ENCODE results near the gene B3GNT7. TPM values are rescaled to one million over a fixed set of nuclear protein-coding genes. Genes with fewer than 3 reads are reported as not detected.
A peak's percentile ranks its signal among the peaks of the same experiment; 100 is the strongest.

Gene B3GNT7
- total RNA-seq, 3 donors from 2014 or later, result 0.24 to 0.46 (median 0.40) TPM

DNA sequence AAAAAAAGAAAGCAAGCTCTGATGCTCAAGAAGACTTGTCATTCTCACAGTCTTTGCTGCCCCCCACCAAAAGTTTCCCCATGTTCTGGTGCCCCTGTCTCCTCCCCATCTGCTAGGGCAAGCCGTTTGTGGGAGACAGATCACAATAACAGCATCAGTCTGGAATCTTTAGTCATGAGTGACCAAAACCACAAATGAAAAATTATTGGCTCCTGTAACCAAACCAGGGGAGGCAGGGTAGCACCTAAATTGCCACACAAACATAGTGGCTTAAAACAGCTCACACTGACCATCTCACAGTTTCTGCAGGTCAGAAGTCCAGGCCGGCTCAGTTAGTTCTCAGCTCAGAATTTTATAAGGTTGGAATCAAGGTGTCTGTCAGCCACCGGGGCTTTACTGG, 9.1 kb upstream of the B3GNT7 start:
- peaks cover 9% of the 10 kb centered on the region for H3K9me3 Mint-ChIP-seq
- peaks cover 11% of the 10 kb centered on the region for H3K27me3 Mint-ChIP-seq (ENCODE audit: low read depth)
- no peak for ATAC-seq
- DNase-seq, result no peak
- H3K36me3 Mint-ChIP-seq (ENCODE audit: insufficient read depth), result no peaks in the 10 kb centered on the region
- peaks cover 3% of the 10 kb centered on the region for H3K4me1 Mint-ChIP-seq (ENCODE audit: low read depth)
- no peak overlapping the region for H3K4me3 Mint-ChIP-seq

DNA sequence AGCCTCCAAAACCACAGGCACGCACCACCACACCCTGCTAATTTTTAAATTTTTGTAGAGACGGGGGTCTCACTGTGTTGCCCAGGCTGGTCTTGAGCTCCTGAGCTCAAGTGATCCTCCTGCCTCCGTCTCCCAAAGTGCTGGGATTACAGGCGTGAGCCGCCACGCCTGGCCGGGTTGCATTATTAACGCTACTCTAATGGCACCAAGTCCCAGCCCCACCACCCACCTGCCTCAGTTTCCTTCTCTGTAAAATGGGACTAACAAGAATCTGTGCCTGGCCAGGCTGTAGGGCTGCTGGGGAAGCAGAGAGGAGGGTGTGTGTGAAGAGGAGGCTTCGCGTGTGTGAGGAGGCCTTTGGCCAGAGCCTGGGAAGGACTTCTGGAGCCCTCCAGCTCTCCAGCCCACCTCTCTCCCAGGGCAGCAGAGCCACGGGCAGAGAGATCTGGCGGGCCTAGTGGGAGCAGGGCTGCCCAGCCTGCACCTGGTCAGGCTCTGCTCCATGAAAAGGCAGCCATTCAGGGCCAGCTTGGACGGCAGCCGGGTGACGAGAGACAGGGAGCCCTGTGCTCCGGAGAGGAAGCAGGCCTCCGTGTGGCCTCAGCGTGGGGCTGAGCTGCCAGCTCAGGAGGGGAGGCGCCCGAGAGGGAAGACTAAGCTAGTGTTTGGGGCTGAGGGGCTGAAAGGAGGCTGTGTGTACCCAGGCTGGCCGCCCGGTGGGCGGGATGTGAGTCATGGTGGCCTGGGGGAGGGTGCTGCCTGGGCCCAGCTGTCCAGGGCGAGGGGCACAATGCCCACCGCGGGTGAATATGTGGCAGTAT, 7.4 kb upstream of the B3GNT7 start:
- Mint-ChIP-seq H3K27me3 (ENCODE audit: low read depth) (peaks cover 16% of the 10 kb centered on the region), H3K36me3 (ENCODE audit: insufficient read depth) (no peaks in the 10 kb centered on the region), H3K9me3 (peaks cover 9% of the 10 kb centered on the region), H3K4me3 (no peak overlapping the region), H3K4me1 (ENCODE audit: low read depth) (peaks cover 9% of the 10 kb centered on the region)
- no peak for DNase-seq
- no peak for ATAC-seq

DNA sequence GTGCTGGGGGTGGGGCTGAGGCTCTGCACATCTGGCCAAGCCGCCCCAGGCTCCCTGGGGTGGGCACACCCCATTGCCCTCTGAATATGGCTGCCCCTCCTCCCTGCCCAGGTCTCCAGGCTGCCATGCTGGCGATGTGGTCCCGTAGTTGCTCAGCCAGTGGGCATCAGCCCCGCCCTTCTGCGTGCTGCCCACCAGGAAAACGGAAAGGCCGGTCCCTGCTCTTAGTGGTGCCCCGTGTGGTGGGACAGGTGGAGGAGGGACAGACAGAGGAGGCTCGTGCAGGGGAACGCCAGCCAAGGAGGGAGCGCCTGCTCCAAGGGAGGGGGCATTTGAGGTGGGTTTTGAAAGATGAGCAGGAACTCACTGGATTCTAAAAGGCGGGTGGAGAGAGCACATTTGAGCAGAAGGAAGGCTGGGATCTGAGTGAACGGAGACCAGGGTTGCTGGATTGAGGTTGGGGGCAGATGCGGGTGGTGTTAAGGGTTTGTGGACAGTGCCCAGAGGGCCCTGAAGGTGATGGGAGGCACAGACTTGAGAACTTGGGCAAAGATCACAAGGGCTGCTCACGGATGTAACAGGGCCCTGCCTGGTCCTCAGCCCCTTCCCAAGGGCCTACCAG, 6.7 kb upstream of the B3GNT7 start:
- ATAC-seq (no peak), DNase-seq (no peak)
- no peak overlapping the region for H3K4me3 Mint-ChIP-seq
- peaks cover 22% of the 10 kb centered on the region for H3K27me3 Mint-ChIP-seq (ENCODE audit: low read depth)
- H3K36me3 Mint-ChIP-seq (ENCODE audit: insufficient read depth), result no peaks in the 10 kb centered on the region
- H3K9me3 Mint-ChIP-seq, result peaks cover 9% of the 10 kb centered on the region
- peaks cover 16% of the 10 kb centered on the region for H3K4me1 Mint-ChIP-seq (ENCODE audit: low read depth)

DNA sequence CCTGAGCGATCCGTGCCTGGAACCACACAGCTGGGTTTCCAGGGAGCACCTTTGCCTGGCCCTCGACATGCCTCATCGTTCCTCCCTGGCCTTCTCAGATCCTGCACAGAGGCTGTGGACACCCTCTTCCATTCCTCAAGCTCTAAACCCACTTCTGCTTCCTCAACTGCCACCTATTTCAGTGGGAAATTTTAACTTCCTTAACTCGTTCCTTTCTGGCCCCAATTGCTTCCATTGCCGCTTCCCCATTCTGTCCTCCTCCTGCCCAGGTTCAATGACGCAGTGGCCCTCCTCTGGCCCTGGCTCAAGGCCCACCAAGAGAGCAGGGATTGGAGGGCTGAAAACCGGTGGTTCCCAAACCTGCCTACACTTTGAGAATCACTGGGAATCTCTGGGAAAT, 4.8 kb upstream of the B3GNT7 start:
- Mint-ChIP-seq H3K4me3 (no peak overlapping the region), H3K27me3 (ENCODE audit: low read depth) (peaks cover 31% of the 10 kb centered on the region), H3K36me3 (ENCODE audit: insufficient read depth) (no peaks in the 10 kb centered on the region), H3K4me1 (ENCODE audit: low read depth) (peaks cover 24% of the 10 kb centered on the region), H3K9me3 (no peaks in the 10 kb centered on the region)
- no peak for ATAC-seq
- no peak for DNase-seq

DNA sequence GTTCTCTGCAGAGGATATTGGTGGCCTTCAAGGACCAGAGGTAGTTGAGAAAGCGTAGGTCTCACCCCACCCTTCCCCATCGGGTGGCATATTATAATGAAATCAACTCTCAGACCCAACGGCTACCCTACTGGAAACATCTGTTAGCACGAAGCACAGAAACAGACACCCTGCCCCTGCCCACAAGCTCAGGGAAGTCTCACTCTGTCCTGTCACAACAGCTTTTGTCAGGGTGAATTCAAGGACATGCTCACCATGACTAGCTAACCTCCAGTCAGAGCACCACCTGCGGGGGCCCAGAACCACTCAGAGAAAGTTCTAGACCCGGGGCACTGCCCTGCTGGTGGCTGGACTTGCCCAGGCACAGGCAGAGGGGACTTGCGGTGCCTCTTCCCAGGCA, 3.5 kb upstream of the B3GNT7 start:
- DNase-seq (no peak), ATAC-seq (no peak)
- H3K36me3 Mint-ChIP-seq (ENCODE audit: insufficient read depth), result no peaks in the 10 kb centered on the region
- H3K4me3 Mint-ChIP-seq, result no peak overlapping the region
- peaks cover 27% of the 10 kb centered on the region for H3K4me1 Mint-ChIP-seq (ENCODE audit: low read depth)
- H3K27me3 Mint-ChIP-seq (ENCODE audit: low read depth), result peaks cover 38% of the 10 kb centered on the region
- H3K9me3 Mint-ChIP-seq, result no peaks in the 10 kb centered on the region

DNA sequence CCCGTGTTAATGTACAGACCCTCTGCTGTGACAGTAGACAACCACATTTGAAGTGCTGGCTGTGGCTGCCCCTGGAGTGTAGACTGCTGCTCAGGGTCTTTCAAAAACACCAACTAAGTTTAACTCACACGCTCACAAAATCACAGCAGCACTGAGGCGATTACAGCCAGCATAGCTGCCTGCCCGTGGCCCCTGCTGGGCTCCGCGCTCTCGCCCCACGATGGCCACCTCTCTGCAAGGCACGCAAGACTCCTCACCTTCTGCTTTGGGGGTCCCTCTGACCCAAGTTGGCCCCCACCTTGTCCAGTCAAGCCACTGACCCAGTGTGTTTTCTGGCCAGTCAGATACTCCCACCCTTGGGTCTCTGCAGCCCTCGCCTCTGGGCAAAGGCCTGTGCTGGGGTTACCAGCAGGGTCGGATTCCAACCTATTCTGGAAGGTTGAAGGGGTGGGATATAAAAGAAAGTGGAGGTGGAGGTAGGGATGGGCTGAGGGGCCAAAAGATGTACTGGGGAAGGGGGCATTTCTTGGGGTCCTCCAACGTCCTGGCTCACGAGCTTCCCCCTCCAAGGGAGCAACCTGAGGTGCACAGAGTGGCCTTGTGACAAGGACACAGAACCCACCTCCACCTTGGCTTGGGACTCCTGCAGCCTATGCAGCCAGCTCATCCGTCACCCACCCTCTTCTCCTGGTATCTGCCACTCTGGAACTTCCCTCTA, 2.9 kb upstream of the B3GNT7 start:
- H3K4me3 Mint-ChIP-seq, result no peak overlapping the region
- H3K4me1 Mint-ChIP-seq (ENCODE audit: low read depth), result peaks cover 30% of the 10 kb centered on the region
- ATAC-seq, result no peak
- H3K36me3 Mint-ChIP-seq (ENCODE audit: insufficient read depth), result no peaks in the 10 kb centered on the region
- peaks cover 43% of the 10 kb centered on the region for H3K27me3 Mint-ChIP-seq (ENCODE audit: low read depth)
- no peak for DNase-seq
- H3K9me3 Mint-ChIP-seq, result no peaks in the 10 kb centered on the region

DNA sequence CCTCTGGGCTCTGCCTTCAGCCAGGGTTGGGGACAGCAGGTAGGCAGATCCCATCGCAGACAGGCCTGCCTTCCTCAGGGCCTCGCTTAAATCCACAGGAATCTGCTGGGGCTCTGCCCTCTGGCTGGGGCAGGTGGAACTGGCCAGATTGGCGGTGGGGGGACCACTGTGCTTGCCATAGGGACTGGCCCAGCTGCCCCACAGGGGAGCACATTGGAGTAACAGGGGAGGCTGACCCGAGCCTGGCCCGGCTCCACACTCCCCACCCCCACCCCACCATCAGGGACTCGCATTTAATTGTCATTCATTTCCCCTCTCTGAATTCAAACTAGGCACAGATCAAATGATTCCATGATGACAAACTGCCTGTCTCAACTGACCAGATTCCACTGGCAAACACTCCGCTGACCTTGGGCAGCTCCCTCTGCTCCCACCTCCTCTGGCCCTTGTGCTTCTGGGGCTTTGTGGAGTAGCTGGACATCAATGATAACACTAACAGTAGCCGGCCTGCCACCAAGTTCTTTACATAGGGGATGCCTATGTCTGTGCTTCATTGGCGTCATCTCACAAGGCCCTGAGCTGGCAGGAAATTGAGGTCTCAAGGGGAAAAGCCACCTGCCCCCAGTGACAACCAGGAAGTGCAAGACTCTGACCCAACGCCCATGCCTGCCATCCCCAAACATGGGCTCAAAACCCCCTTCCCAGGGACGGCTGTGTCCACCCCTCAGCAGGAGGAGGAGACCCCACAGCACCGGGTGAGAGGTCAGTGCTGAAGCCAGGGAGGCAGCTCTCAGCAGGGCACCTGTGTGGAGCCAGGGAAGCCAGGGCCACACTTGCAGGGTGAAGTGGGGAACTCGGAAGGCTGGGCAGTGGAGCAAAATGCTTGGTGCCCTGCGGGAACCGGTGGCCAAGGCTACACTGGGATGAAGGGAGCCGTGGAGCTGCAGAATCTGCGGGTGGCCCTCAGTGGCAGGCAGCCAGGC, 2.1 kb upstream of the B3GNT7 start:
- Mint-ChIP-seq H3K4me3 (peak overlapping the region; percentile 79), H3K4me1 (ENCODE audit: low read depth) (peaks cover 30% of the 10 kb centered on the region), H3K9me3 (no peaks in the 10 kb centered on the region), H3K27me3 (ENCODE audit: low read depth) (peaks cover 41% of the 10 kb centered on the region), H3K36me3 (ENCODE audit: insufficient read depth) (no peaks in the 10 kb centered on the region)
- peak in 1 of 2 donors; percentile 16 for ATAC-seq
- no peak for DNase-seq

DNA sequence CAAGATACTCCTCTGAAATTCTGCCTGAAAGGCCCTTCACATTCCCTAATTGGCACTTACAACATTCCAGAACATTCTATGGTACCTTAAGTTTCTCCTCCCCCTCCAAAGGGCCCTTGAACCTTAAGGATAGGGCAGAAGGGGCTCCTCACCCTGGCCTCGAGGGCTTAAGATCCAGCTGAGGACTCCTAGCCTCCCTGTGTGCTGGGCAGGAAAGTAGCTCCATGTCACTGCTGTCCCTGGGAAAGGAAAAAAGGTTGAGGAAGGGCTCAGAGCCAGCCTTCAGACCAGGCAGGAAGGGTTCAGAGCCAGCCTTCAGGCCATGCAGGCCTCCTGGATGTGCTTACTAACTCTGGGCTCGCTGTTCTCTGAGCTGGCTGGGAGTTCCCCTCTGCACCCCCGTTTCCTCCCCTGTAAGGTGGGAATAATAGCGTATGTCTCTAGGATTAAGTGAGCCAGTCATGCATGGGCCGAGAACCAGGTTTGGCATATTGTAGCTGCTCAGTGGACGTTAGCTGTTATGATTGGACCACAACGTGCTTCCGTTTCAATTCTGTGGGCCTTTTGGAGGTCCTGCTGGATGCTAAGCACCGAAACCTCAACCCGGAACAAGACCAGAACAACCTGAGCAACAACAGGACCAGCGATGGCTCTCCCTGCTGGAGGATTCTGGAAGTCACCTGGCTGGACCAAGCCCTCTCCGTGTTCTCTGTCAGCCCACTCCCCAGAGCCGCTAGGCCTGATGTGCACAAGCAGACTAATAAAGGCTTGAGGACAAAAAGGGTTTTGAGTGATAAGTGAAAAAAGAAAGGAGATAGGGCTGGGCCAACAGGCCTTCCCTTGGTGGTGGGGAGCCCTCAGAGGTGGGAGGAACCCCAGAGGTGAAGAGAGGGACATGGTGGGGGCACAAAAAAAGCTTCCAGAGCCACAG, 1.0 kb upstream of the B3GNT7 start:
- Mint-ChIP-seq H3K4me3 (peak overlapping the region; percentile 60), H3K4me1 (ENCODE audit: low read depth) (peaks cover 30% of the 10 kb centered on the region), H3K9me3 (no peaks in the 10 kb centered on the region), H3K27me3 (ENCODE audit: low read depth) (peaks cover 41% of the 10 kb centered on the region), H3K36me3 (ENCODE audit: insufficient read depth) (no peaks in the 10 kb centered on the region)
- ATAC-seq (no peak), DNase-seq (no peak)

DNA sequence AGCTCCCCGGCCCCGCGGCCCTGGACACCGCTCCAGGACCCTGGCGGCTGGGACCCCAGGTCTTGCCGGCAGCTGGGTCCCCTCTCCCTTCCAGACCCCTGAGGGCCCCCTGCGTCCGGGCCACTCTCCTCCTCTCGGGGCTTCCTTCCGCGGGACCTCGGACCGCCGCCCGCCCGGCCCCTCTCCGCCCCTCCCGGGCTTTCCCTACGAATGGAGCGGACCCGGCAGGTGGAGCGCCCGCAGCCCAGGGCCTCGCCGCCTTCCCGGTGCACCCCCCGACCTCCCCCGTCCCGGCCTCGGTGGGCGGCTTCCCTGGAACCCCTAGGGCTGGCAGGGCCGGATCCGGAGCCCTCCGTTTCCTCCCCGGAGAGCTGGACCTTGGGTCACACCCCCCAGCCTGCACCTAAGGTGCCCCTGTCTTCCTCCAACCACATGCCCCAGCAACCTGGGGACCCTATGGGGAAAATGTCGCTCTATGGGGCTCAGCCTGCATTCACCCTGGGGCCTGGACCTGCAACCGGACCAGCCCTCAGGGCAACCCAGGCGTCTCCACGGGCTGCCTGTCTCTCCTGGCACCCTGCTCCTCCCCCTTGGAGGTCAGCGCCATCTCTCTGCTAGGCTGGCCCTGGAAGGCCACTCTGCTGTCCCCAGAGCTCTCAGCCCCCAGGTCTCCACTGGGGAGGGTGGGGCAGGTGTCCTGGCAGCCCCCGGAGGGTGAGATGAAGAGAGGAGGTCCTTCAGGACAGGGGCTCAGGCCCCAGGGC, 730 bp downstream of the B3GNT7 start:
- Mint-ChIP-seq H3K27me3 (ENCODE audit: low read depth) (peaks cover 34% of the 10 kb centered on the region), H3K36me3 (ENCODE audit: insufficient read depth) (no peaks in the 10 kb centered on the region), H3K4me3 (peak overlapping the region; percentile 50), H3K4me1 (ENCODE audit: low read depth) (peaks cover 27% of the 10 kb centered on the region), H3K9me3 (no peaks in the 10 kb centered on the region)
- ATAC-seq, result peak in 1 of 2 donors; percentile 8
- no peak for DNase-seq

DNA sequence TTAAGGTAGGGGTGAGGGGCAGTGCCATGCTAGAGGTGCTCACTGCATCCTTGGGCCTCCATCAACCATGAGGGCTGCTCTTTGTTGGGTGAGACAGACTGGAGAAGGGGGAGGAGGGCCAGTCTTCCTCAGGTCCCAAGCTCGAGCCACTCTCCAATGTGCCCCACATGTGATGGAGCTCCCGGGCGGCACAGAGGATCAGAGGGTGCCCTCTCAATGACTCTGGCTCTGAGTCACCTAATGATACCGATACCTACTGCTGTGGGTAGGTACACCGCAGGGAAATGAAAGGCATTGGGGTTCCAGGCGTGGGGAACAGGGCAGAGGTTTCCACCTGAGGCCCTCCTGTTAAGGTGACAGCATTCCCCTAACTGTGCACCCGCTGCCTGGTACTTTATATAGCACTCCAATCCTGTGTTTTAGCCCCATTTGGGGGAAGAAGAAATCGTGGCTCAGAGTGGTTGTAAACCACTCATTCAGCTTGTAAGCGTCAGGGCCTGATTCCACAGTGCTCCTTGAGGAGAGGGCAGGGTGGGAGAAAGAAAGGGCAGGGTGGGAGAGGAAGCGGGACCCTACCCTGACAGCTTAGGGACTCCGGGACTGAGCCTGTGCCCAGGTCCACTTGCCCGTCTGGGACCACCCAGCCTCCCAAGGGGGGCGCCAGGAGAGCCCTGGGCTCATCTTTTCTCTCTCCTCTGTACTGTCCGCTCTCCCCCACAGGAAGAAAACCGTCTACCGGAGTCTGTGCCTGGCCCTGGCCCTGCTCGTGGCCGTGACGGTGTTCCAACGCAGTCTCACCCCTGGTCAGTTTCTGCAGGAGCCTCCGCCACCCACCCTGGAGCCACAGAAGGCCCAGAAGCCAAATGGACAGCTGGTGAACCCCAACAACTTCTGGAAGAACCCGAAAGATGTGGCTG, 1.8 kb downstream of the B3GNT7 start:
- DNase-seq (no peak), ATAC-seq (peak; percentile 78 to 80)
- Mint-ChIP-seq H3K27me3 (ENCODE audit: low read depth) (peaks cover 32% of the 10 kb centered on the region), H3K4me1 (ENCODE audit: low read depth) (peaks cover 23% of the 10 kb centered on the region), H3K9me3 (no peaks in the 10 kb centered on the region), H3K36me3 (ENCODE audit: insufficient read depth) (no peaks in the 10 kb centered on the region), H3K4me3 (peak overlapping the region; percentile 49)

DNA sequence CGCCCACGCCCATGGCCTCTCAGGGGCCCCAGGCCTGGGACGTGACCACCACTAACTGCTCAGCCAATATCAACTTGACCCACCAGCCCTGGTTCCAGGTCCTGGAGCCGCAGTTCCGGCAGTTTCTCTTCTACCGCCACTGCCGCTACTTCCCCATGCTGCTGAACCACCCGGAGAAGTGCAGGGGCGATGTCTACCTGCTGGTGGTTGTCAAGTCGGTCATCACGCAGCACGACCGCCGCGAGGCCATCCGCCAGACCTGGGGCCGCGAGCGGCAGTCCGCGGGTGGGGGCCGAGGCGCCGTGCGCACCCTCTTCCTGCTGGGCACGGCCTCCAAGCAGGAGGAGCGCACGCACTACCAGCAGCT, 2.4 kb downstream of the B3GNT7 start:
- ATAC-seq (no peak), DNase-seq (no peak)
- Mint-ChIP-seq H3K4me3 (no peak overlapping the region), H3K36me3 (ENCODE audit: insufficient read depth) (no peaks in the 10 kb centered on the region), H3K9me3 (no peaks in the 10 kb centered on the region), H3K27me3 (ENCODE audit: low read depth) (peaks cover 30% of the 10 kb centered on the region), H3K4me1 (ENCODE audit: low read depth) (peaks cover 22% of the 10 kb centered on the region)

DNA sequence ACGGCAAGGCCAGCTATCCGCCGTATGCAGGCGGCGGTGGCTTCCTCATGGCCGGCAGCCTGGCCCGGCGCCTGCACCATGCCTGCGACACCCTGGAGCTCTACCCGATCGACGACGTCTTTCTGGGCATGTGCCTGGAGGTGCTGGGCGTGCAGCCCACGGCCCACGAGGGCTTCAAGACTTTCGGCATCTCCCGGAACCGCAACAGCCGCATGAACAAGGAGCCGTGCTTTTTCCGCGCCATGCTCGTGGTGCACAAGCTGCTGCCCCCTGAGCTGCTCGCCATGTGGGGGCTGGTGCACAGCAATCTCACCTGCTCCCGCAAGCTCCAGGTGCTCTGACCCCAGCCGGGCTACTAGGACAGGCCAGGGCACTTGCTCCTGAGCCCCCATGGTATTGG, 3.1 kb downstream of the B3GNT7 start:
- Mint-ChIP-seq H3K9me3 (no peaks in the 10 kb centered on the region), H3K36me3 (ENCODE audit: insufficient read depth) (no peaks in the 10 kb centered on the region), H3K4me1 (ENCODE audit: low read depth) (peaks cover 16% of the 10 kb centered on the region), H3K27me3 (ENCODE audit: low read depth) (peaks cover 26% of the 10 kb centered on the region), H3K4me3 (no peak overlapping the region)
- DNase-seq, result no peak
- ATAC-seq, result no peak

All from activated T-cell treated with anti-CD3 and anti-CD28 coated beads, Interleukin-2, amount 50 U/mL, for 4 hours (primary cell).